KMS-11 (cell line): Measurements from ENCODE around the gene NRXN3.

Experiments used
- H2AFZ ChIP-seq: fragments of 200-600 bp; sonication (generic); 2 replicates; pipeline ENCODE4 v1.6.1; 2016; ENCODE audit warnings: antibody characterized with exemption, mixed run types, low read depth
- H3K27ac ChIP-seq: fragments of 200-600 bp; sonication (generic); 2 replicates; pipeline ENCODE4 v1.6.1; 2016; ENCODE audit warnings: mild to moderate bottlenecking, mixed run types
- H3K27me3 ChIP-seq: fragments of 200-600 bp; sonication (generic); 2 replicates; pipeline ENCODE4 v1.6.1; 2017; ENCODE audit warnings: mild to moderate bottlenecking, low read depth, mixed run types, moderate library complexity; ENCODE audit not compliant: insufficient read depth
- H3K36me3 ChIP-seq: fragments of 200-600 bp; sonication (generic); 2 replicates; pipeline ENCODE4 v1.6.1; 2017; ENCODE audit warnings: mild to moderate bottlenecking, mixed run types; ENCODE audit not compliant: insufficient read depth
- H3K4me1 ChIP-seq: fragments of 200-600 bp; sonication (generic); 2 replicates; pipeline ENCODE4 v1.6.1; 2016; ENCODE audit warnings: mild to moderate bottlenecking, low read depth, mixed run types; ENCODE audit not compliant: poor library complexity, severe bottlenecking
- H3K4me2 ChIP-seq: fragments of 200-600 bp; sonication (generic); 2 replicates; pipeline ENCODE4 v1.7.0; 2016; ENCODE audit warnings: mild to moderate bottlenecking, mixed run types
- H3K4me3 ChIP-seq: fragments of 200-600 bp; sonication (generic); IDR thresholded peaks from 2 replicates; pipeline ENCODE4 v1.6.1; 2017; ENCODE audit warnings: low read depth, low read length, mixed read lengths; ENCODE audit not compliant: insufficient read depth
- H3K79me2 ChIP-seq: fragments of 200-600 bp; sonication (generic); 2 replicates; pipeline ENCODE4 v1.6.1; 2016; ENCODE audit warnings: low read depth, mixed run types; ENCODE audit not compliant: insufficient read depth
- H3K9ac ChIP-seq: fragments of 200-600 bp; sonication (generic); 2 replicates; pipeline ENCODE4 v1.6.1; 2016; ENCODE audit warnings: mild to moderate bottlenecking, mixed run types
- H4K20me1 ChIP-seq: fragments of 200-600 bp; sonication (generic); 2 replicates; pipeline ENCODE4 v1.6.1; 2016; ENCODE audit warnings: mild to moderate bottlenecking, mixed run types; ENCODE audit not compliant: insufficient read depth
- TF ChIP-seq, protein P1 (sequence below): fragments of 200-600 bp; sonication (generic); conservative IDR thresholded peaks from 2 replicates; pipeline ENCODE4 v1.6.1; 2017; ENCODE audit warnings: low read depth, mild to moderate bottlenecking, antibody characterized with exemption, low read length, moderate library complexity, mixed read lengths

The NRXN3 gene

DNA sequence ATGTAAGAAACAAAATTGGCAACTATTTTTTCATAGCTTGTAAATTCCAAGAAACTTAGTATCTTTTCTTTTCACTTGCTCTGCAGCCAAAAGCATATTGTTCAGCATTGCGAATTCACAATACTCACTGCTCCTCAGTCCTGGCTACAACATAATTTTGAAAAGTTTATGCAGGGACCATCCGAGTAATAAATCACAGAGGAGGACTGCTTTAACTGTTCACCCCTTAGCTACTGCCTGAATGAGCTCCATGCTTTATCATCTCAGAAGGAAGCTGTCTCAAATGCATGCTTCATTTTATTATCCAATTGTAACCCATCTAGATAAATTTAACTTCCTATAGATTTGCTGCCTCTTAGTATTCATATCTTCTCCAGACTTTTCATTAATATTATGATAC lies 1213.3 kb downstream of the NRXN3 start:
- Histone ChIP-seq H3K36me3 (no peaks in the 10 kb centered on the region), H3K27ac (no peak overlapping the region), H3K79me2 (no peaks in the 10 kb centered on the region), H3K4me2 (no peak overlapping the region), H3K27me3 (no peaks in the 10 kb centered on the region), H3K4me1 (no peaks in the 10 kb centered on the region), H4K20me1 (no peaks in the 10 kb centered on the region), H3K4me3 (no peak overlapping the region), H2AFZ (no peak overlapping the region), H3K9ac (no peak overlapping the region)
- TF ChIP-seq, protein P1, sequence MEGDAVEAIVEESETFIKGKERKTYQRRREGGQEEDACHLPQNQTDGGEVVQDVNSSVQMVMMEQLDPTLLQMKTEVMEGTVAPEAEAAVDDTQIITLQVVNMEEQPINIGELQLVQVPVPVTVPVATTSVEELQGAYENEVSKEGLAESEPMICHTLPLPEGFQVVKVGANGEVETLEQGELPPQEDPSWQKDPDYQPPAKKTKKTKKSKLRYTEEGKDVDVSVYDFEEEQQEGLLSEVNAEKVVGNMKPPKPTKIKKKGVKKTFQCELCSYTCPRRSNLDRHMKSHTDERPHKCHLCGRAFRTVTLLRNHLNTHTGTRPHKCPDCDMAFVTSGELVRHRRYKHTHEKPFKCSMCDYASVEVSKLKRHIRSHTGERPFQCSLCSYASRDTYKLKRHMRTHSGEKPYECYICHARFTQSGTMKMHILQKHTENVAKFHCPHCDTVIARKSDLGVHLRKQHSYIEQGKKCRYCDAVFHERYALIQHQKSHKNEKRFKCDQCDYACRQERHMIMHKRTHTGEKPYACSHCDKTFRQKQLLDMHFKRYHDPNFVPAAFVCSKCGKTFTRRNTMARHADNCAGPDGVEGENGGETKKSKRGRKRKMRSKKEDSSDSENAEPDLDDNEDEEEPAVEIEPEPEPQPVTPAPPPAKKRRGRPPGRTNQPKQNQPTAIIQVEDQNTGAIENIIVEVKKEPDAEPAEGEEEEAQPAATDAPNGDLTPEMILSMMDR: no peak

DNA sequence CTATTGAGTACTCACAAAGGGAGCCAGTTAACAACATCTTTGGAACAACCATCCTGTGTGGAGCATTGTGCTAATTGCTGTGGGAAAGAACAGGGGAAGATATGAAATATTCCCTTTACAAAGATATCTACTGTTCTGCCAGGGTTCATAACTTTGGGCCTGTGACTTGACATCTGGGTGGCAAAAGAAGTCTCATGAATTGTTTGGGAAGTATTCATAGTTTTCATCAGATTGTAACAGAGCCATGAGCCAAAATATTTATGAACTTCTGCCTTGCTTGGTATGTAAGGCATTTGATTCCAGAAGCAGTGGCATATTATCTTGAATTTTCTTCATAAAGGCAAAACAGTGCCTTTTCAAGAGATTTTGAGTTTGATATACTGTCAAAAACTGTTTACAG lies 1224.9 kb downstream of the NRXN3 start:
- H3K4me2 ChIP-seq: no peak overlapping the region
- H3K27ac ChIP-seq: no peak overlapping the region
- H2AFZ ChIP-seq: no peak overlapping the region
- no peaks in the 10 kb centered on the region for H3K36me3 ChIP-seq
- H3K79me2 ChIP-seq: no peaks in the 10 kb centered on the region
- H3K4me3 ChIP-seq: no peak overlapping the region
- no peaks in the 10 kb centered on the region for H3K27me3 ChIP-seq
- no peaks in the 10 kb centered on the region for H4K20me1 ChIP-seq
- H3K4me1 ChIP-seq: no peaks in the 10 kb centered on the region
- no peak overlapping the region for H3K9ac ChIP-seq
- TF ChIP-seq, protein P1: no peak

DNA sequence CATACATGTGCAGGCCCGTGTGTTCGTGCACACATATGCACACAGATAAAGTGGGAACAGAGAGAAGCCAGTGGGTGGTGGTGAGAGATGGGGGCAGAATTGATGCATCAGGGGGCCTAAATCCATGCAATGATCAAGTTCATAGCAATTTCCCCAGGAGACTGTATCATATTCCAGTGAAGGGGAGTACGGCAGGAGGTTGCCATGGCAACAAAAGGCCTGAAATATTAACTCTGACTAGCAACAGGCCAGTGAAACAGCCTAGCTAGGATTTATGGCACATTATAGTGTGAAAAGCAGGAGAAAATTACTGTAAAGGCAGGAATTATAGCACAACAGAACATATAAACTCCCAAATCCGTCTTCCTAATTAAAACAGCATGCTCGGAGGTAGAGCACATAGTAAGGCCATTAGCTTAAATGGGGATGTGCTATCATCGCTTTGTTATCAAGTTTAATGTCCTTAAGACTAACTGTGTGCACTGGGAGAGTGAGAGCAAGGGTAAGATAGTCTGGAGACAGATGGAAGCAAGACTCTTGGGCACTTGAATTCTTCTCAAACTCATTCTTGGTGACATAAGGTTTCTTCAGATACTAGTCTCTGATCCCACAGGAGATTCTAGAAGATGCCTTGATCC lies 1234.8 kb downstream of the NRXN3 start:
- TF ChIP-seq, protein P1: no peak
- no peaks in the 10 kb centered on the region for H3K27me3 ChIP-seq
- no peak overlapping the region for H2AFZ ChIP-seq
- H3K27ac ChIP-seq: no peak overlapping the region
- no peak overlapping the region for H3K9ac ChIP-seq
- no peaks in the 10 kb centered on the region for H4K20me1 ChIP-seq
- no peaks in the 10 kb centered on the region for H3K36me3 ChIP-seq
- H3K4me2 ChIP-seq: no peak overlapping the region
- H3K4me1 ChIP-seq: no peaks in the 10 kb centered on the region
- no peaks in the 10 kb centered on the region for H3K79me2 ChIP-seq
- no peak overlapping the region for H3K4me3 ChIP-seq

DNA sequence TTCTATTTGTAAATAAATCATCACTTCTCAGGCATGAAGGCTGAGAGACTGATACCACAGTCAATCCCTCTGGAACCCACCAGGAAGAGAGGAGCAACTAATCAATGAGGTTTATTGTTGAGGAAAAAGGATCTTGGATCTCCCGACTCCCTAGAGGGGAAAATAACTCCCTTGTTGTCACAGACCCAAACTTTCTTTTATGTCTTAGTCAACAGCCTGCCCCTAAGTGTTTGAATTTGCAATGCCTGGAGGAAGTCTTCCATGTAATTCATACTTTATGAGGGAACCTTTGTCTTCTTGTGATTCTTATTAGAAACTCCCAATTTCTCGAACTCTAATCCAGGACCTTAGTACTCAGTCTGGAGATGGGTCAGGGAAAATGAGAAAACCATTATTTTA lies 1235.3 kb downstream of the NRXN3 start:
- Histone ChIP-seq H3K27ac (no peak overlapping the region), H3K4me1 (no peaks in the 10 kb centered on the region)
- TF ChIP-seq, protein P1: no peak

More for the DNA sequence above, 1235.3 kb downstream of the NRXN3 start:
- no peaks in the 10 kb centered on the region for H3K79me2 ChIP-seq
- H3K36me3 ChIP-seq: no peaks in the 10 kb centered on the region
- H3K27me3 ChIP-seq: no peaks in the 10 kb centered on the region
- no peak overlapping the region for H3K4me2 ChIP-seq
- H3K9ac ChIP-seq: no peak overlapping the region
- H2AFZ ChIP-seq: no peak overlapping the region
- no peak overlapping the region for H3K4me3 ChIP-seq
- no peaks in the 10 kb centered on the region for H4K20me1 ChIP-seq
